PFSK-1 (cell line): ENCODE results near the gene EHD1.

Experiments
- POLR2AphosphoS5 ChIP-seq: IDR thresholded peaks from 2 replicates; pipeline ENCODE4 v1.6.1; 2012; ENCODE audit warnings: low read depth, mild to moderate bottlenecking, control low read depth, low read length, moderate library complexity
- REST ChIP-seq, 2 experiments: IDR thresholded peaks; 2 replicates each; pipeline versions ENCODE4 v1.6.1 to v1.8.0; 2011 to 2012; ENCODE audit warnings: low read depth in 2 of 2, low read length in 2 of 2, control low read depth in 1 of 2, inconsistent platforms in 1 of 2, mild to moderate bottlenecking in 1 of 2, moderate library complexity in 1 of 2; ENCODE audit not compliant: insufficient read depth in 1 of 2
- SIN3A ChIP-seq: IDR thresholded peaks from 2 replicates; pipeline ENCODE4 v1.6.1; 2012; ENCODE audit warnings: mild to moderate bottlenecking, low read length, moderate library complexity, borderline replicate concordance; ENCODE audit not compliant: insufficient read depth
- TAF1 ChIP-seq: IDR thresholded peaks from 2 replicates; pipeline ENCODE4 v1.6.1; 2012; ENCODE audit warnings: low read length, control low read depth, borderline replicate concordance; ENCODE audit not compliant: insufficient read depth

GRCh38 chr11:64898076-64898445, 19.6 kb upstream of the EHD1 start:
- TF ChIP-seq REST (IDR thresholded peaks at IDR 0.05; ENCODE audit: insufficient read depth in 1 of 2, low read depth in 2 of 2, low read length in 2 of 2) (no peak), POLR2AphosphoS5 (no peak), SIN3A (no peak), TAF1 (no peak)
